IPS DF 4.7 (cell line): ENCODE results near the gene RPTOR.

ENCODE experiments used
- DNase-seq: peaks from one replicate; pipeline ENCODE4 v3.0.0-alpha.2; 2013; ENCODE audit warnings: low spot score; ENCODE audit errors: extremely low read depth

RPTOR gene

GRCh38 chr17:81002409-81003361 is 458.0 kb downstream of the RPTOR start:
- DNase-seq: no peak

- DNase-seq: no peak
Measured at GRCh38 chr17:81003711-81004475, 459.3 kb downstream of the RPTOR start.

- no peak for DNase-seq
Measured at GRCh38 chr17:81006891-81007290, 462.3 kb downstream of the RPTOR start.

GRCh38 chr17:81008140-81008539 is 463.5 kb downstream of the RPTOR start:
- DNase-seq: no peak

- DNase-seq: no peak
Measured at GRCh38 chr17:81009136-81009535, 464.5 kb downstream of the RPTOR start.

GRCh38 chr17:81010935-81011334 is 466.3 kb downstream of the RPTOR start:
- no peak for DNase-seq

GRCh38 chr17:81011951-81012350 is 467.3 kb downstream of the RPTOR start:
- no peak for DNase-seq

GRCh38 chr17:81012574-81013447 is 468.2 kb downstream of the RPTOR start:
- no peak for DNase-seq

- DNase-seq: no peak
Measured at GRCh38 chr17:81013642-81014041, 469.0 kb downstream of the RPTOR start.

- no peak for DNase-seq
Measured at GRCh38 chr17:81015136-81015535, 470.5 kb downstream of the RPTOR start.
